AG09319 (cell line): ENCODE measurements around the gene PRR14.
A peak's percentile ranks its signal among the peaks of the same experiment; 100 is the strongest.

Source experiments
- DNase-seq: peaks from one replicate; pipeline ENCODE4 v3.0.0-alpha.2; 2010; ENCODE audit warnings: low read depth; ENCODE audit errors: extremely low read depth
- CTCF ChIP-seq: IDR thresholded peaks from 2 replicates; pipeline ENCODE4 v1.5.1; 2011; ENCODE audit warnings: low read depth, mild to moderate bottlenecking, inconsistent platforms, low read length, moderate library complexity

The PRR14 gene

DNA sequence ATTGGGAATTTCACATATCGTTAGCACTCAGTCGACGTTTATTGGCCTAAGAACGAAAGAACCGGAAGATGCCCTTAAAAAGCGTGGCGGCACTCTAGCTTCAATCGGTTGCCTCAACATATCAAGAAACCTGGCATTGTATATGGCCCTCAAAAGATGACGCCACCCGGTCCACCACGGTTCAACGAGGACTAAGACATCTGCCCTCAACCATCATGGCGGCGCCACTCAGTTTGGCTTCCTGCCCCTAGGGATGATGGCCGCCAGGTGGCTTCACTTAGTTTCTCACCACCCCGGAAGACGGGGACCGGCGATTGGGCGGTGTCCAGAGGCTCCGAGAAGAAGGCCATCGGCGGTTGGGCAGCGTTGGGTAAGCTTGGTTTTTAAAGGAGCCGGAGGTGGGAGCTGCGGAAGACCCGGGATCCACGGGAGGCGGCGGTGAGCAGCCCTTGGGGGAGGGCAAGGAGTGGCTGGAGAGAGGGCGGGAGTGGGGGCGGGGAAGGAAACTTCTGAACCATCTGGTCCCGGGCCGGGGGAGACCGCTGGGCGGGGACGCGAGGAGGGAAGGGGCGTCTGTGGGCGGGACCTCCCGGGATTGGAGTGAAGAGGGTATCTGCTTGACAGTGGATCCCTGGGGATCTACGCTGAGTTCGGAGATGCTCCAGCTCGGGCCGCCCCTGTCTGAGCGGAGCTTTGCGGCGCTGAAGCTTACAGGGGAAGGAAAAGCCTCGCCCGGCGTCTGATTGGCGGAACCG is at the start of gene PRR14:
Gene PRR14 (plus strand): TSS at position 592 of the 755 bp plus-strand sequence. CDS start 686 bp downstream, outside the sequence.
- TF ChIP-seq CTCF, result no peak; the same call in 1 of the 2 replicates
- DNase-seq, result peak; percentile 99

DNA sequence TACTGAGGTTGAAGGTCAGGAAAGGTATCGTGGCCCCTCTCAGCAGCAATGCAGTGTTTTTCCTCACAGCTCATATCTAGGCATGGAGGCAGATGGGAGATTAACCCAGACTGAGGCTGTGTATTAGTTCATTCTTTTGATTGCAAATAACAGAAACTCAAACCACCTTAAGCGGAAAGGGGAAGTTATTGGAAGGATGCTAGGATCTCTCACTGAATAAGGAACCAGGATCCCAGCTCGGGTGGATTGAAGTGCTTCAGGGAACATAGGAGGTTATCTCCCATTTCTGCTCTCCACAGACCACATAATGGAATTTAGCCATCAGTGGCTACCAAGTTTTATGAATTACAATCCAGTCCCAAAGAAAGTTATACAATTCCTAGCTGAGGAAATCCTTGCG is 48.8 kb upstream of the PRR14 start:
- DNase-seq, result no peak
- TF ChIP-seq CTCF, result no peak

DNA sequence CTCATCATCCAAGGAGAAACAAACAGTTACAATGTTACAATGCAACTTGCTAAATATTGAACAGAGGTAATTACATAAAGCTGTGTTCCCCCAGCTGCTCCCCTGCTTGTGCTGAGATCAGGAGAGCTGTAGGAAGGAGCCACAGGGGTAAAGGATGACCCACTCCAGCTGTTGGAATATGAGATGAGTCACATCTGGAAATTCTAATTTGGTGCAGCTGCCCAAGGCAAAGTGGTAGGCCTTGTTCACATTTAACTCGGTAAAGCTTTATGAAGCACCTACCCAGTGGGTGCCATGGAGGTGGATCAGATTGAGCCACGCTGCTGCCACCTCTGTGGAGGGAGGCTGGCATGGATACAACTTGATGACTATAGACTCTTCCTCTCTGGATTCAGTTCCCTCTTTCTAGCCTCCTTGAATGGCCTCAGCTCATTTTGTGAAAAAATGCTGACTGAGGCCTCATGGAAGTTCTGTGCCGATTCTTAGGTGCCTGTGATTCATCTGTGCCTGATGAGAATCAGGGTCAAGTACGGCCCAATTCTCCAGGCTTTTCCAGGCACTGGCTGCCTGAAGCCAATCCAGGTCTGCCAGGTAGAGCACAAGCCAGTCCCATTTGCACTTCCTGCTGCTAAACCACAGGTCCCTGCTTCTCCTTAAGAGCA is 48.0 kb upstream of the PRR14 start:
- TF ChIP-seq CTCF, result no peak
- no peak for DNase-seq

GRCh38 chr16:30603945-30604315 is 46.8 kb upstream of the PRR14 start:
- DNase-seq, result no peak
- TF ChIP-seq CTCF, result no peak

DNA sequence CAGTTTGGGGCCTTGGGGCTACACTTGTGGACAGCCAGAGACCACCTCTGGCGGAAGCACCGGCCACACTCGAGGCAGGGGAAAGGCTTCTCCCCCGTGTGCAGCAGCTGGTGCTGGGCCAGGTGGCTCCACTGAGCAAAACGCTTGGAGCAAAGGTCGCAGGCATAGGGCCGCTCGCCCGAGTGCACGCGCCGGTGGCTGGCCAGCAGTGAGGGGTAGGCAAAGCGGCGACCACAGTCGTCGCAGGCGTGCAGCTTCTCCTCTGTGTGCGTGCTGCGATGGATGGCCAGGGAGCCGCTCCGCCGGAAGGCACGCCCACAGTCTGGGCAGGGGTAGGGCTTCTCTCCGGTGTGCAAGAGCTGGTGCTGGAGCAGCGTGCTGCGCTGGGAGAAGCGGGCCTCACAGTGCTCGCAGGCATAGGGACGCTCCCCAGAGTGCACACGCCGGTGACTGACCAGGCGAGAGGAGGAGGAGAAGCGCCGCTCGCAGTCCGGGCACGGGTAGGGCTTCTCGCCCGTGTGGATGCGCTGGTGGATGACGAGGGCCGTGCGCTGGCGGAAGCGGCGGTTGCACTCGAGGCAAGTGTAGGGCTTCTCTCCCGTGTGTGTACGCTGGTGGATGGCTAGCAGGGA is 46.3 kb upstream of the PRR14 start:
- no peak for DNase-seq
- TF ChIP-seq CTCF, result no peak

DNA sequence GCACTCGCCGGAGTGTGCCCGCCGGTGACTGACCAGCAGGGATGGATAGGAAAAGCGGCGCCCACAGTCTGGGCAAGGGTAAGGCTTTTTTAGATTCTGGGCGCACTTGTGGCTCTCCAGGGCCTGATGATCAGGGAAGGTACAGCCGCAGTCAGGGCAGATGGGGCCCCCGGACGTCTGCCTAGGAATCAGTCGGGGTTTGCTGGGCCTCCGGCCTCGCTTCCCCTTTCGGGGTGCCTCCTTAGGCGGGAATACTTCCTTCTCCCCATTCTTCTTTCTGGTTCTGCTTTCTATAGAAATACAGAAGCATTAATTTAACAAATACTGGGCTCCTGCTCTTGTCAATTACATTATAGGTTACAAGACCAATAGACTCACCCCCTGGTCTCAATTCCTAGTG is 45.6 kb upstream of the PRR14 start:
- no peak for DNase-seq
- no peak for TF ChIP-seq CTCF

DNA sequence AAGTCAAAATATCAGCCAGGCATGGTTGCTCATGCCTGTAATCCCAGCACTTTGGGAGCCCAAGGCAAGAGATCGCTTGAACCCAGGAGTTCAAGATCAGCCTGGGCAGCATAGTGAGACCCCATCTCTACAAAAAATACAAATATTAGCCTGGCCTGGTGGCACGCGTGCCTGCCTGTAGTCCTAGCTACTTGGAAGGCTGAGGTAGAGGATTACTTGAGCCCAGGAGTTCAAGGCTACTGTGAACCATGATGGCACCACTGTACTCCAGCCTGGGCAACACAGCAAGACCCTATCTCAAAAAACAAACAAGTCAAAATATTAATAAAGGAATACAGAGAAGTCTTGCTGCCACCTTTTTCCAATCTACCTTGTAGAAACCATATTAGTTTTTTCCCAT is 44.8 kb upstream of the PRR14 start:
- TF ChIP-seq CTCF, result no peak
- no peak for DNase-seq
